NCI-H1436 (cell line): ENCODE results near the gene AFG3L2.
"Not testable (repeated sequence)": the region's sequence is repeated elsewhere in the genome, so short reads cannot be mapped to it uniquely, and the experiment has no call there.

Source experiments
- DNase-seq: peaks from one replicate; lab custom pipeline; 2025; lab: John Stamatoyannopoulos, UW

AFG3L2 gene

GRCh38 chr18:12376754-12377555 is at the start of gene AFG3L2:
Gene AFG3L2, minus strand, starts transcription at chr18:12377227. Its CDS starts 145 bp downstream, at chr18:12377082.
- DNase-seq = peak; percentile 98

GRCh38 chr18:12424252-12424651 is 47.2 kb upstream of the AFG3L2 start:
- no peak for DNase-seq

- no peak for DNase-seq
Measured at GRCh38 chr18:12423820-12424219, 46.8 kb upstream of the AFG3L2 start.

GRCh38 chr18:12423393-12423792 is 46.4 kb upstream of the AFG3L2 start:
- DNase-seq = no peak

GRCh38 chr18:12422936-12423335 is 45.9 kb upstream of the AFG3L2 start:
- peak; percentile 25 for DNase-seq

GRCh38 chr18:12421732-12422131 is 44.7 kb upstream of the AFG3L2 start:
- DNase-seq = no peak

- DNase-seq = peak; percentile 51
Measured at GRCh38 chr18:12420821-12421421, 43.9 kb upstream of the AFG3L2 start.

- DNase-seq = no peak
Measured at GRCh38 chr18:12417687-12418086, 40.7 kb upstream of the AFG3L2 start.

- DNase-seq = no peak
Measured at GRCh38 chr18:12416098-12416729, 39.2 kb upstream of the AFG3L2 start.

- no peak for DNase-seq
Measured at GRCh38 chr18:12411456-12411855, 34.4 kb upstream of the AFG3L2 start.

- DNase-seq = not testable (repeated sequence)
Measured at GRCh38 chr18:12410747-12411146, 33.7 kb upstream of the AFG3L2 start.

- no peak for DNase-seq
Measured at GRCh38 chr18:12410081-12410481, 33.1 kb upstream of the AFG3L2 start.

- DNase-seq = no peak
Measured at GRCh38 chr18:12409469-12409868, 32.4 kb upstream of the AFG3L2 start.

- no peak for DNase-seq
Measured at GRCh38 chr18:12408247-12408869, 31.3 kb upstream of the AFG3L2 start.

GRCh38 chr18:12406371-12407111 is 29.5 kb upstream of the AFG3L2 start:
- DNase-seq = no peak

- no peak for DNase-seq
Measured at GRCh38 chr18:12405066-12405465, 28.0 kb upstream of the AFG3L2 start.

GRCh38 chr18:12403601-12404506 is 26.8 kb upstream of the AFG3L2 start:
- DNase-seq = no peak

- no peak for DNase-seq
Measured at GRCh38 chr18:12401881-12402280, 24.9 kb upstream of the AFG3L2 start.

- no peak for DNase-seq
Measured at GRCh38 chr18:12399231-12399630, 22.2 kb upstream of the AFG3L2 start.

- no peak for DNase-seq
Measured at GRCh38 chr18:12398625-12399024, 21.6 kb upstream of the AFG3L2 start.

GRCh38 chr18:12397793-12398192 is 20.8 kb upstream of the AFG3L2 start:
- no peak for DNase-seq
